ENCODE data around the gene PCBP3. TPM values are rescaled to one million over a fixed set of nuclear protein-coding genes. Genes with fewer than 3 reads are reported as not detected.
"Not testable (repeated sequence)": the region's sequence is repeated elsewhere in the genome, so short reads cannot be mapped to it uniquely, and the experiment has no call there.

The PCBP3 gene
- total RNA-seq, 2 donors from 2014 or later = 2.1 to 5.3 TPM

GRCh38 chr21:45954921-45955320 is 311.4 kb downstream of the PCBP3 start:
- Histone ChIP-seq H3K27ac (no peak overlapping the region), H3K4me1 (no peaks in the 10 kb centered on the region), H3K9ac (ENCODE audit: low read depth in 2 of 2, low read length in 2 of 2) (no peak overlapping the region), H3K9me3 (no peaks in the 10 kb centered on the region), H3K4me3 (no peak overlapping the region), H3K36me3 (no peaks in the 10 kb centered on the region), H3K27me3 (no peaks in the 10 kb centered on the region)
- TF ChIP-seq CTCF (IDR thresholded peaks at IDR 0.05) = no peak
- intact Hi-C loops (cut with DNase I) = no loop called here
- DNase-seq = no peak

GRCh38 chr21:45957551-45957950 is 314.0 kb downstream of the PCBP3 start:
- no peaks in the 10 kb centered on the region for H3K4me1 ChIP-seq
- intact Hi-C loops (cut with DNase I) = no loop called here
- H3K36me3 ChIP-seq = no peaks in the 10 kb centered on the region
- H3K27ac ChIP-seq = no peak overlapping the region
- no peak overlapping the region for H3K9ac ChIP-seq (ENCODE audit: low read depth in 2 of 2, low read length in 2 of 2)
- no peaks in the 10 kb centered on the region for H3K27me3 ChIP-seq
- no peak for DNase-seq
- no peaks in the 10 kb centered on the region for H3K9me3 ChIP-seq
- no peak for TF ChIP-seq CTCF (IDR thresholded peaks at IDR 0.05)
- H3K4me3 ChIP-seq = no peak overlapping the region

- no peaks in the 10 kb centered on the region for H3K27me3 ChIP-seq
- H3K4me1 ChIP-seq = no peaks in the 10 kb centered on the region
- H3K9ac ChIP-seq (ENCODE audit: low read depth in 2 of 2, low read length in 2 of 2) = no peak overlapping the region
- H3K36me3 ChIP-seq = no peaks in the 10 kb centered on the region
- intact Hi-C loops (cut with DNase I) = no loop called here
- TF ChIP-seq CTCF (IDR thresholded peaks at IDR 0.05) = no peak
- H3K9me3 ChIP-seq = no peaks in the 10 kb centered on the region
- DNase-seq = no peak
- no peak overlapping the region for H3K4me3 ChIP-seq
- no peak overlapping the region for H3K27ac ChIP-seq
These were observed 314.6 kb downstream of the PCBP3 start for GRCh38 chr21:45957981-45958600.

- no peak for DNase-seq
- Histone ChIP-seq H3K9me3 (no peaks in the 10 kb centered on the region), H3K9ac (ENCODE audit: low read depth in 2 of 2, low read length in 2 of 2) (no peak overlapping the region), H3K4me3 (no peak overlapping the region), H3K27ac (no peak overlapping the region), H3K36me3 (no peaks in the 10 kb centered on the region), H3K27me3 (no peaks in the 10 kb centered on the region), H3K4me1 (no peaks in the 10 kb centered on the region)
- no peak for TF ChIP-seq CTCF (IDR thresholded peaks at IDR 0.05)
- intact Hi-C loops (cut with DNase I) = no loop called here
These were observed 315.7 kb downstream of the PCBP3 start for GRCh38 chr21:45959182-45959581.

GRCh38 chr21:45959779-45960390 is 316.4 kb downstream of the PCBP3 start:
- no peak for DNase-seq
- intact Hi-C loops (cut with DNase I) = no loop called here
- H3K4me1 ChIP-seq = no peaks in the 10 kb centered on the region
- H3K4me3 ChIP-seq = no peak overlapping the region
- H3K9me3 ChIP-seq = no peaks in the 10 kb centered on the region
- H3K27ac ChIP-seq = no peak overlapping the region
- no peaks in the 10 kb centered on the region for H3K36me3 ChIP-seq
- H3K27me3 ChIP-seq = no peaks in the 10 kb centered on the region
- no peak for TF ChIP-seq CTCF (IDR thresholded peaks at IDR 0.05)
- H3K9ac ChIP-seq (ENCODE audit: low read depth in 2 of 2, low read length in 2 of 2) = no peak overlapping the region

- H3K9ac ChIP-seq (ENCODE audit: low read depth in 2 of 2, low read length in 2 of 2); H3K9me3 ChIP-seq; DNase-seq; H3K27ac ChIP-seq; H3K4me1 ChIP-seq; intact Hi-C loops (cut with DNase I); H3K36me3 ChIP-seq; H3K4me3 ChIP-seq; H3K27me3 ChIP-seq: not testable (repeated sequence)
These were observed 317.9 kb downstream of the PCBP3 start for GRCh38 chr21:45961408-45961807.
